ENCODE results near the gene RSF1. TPM values are rescaled to one million over a fixed set of nuclear protein-coding genes. Genes with fewer than 3 reads are reported as not detected.

RSF1 gene
- polyA plus RNA-seq, 1 donor (not counting 4 experiments of a cell fraction or from before 2014, with no cell fraction given), result 20.9 TPM

DNA sequence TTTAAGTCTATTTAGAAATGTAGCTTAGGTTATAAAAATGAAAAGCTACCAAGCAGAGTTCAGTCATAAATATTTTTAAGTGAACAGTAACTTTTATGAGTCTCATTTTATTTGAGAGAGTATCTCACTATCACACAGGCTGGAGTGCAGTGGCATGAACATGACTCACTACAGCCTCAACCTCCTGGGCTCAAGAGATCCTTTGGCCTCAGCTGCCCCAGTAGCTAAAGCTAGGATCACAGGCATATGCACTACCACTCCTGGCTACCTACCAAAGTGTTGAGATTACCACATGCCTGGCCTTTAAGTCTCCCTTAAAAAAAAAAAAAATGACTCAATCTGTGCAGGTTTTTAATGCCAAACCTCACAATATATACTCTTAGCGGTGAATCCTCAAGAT is 148.3 kb downstream of the RSF1 start:
- H3K4me3 ChIP-seq (ENCODE audit: control insufficient read depth in 2 of 3, extremely low read depth in 1 of 3, insufficient read depth in 2 of 3, low read depth in 1 of 3, low read length in 3 of 3), result no peak overlapping the region
- DNase-seq (ENCODE audit: low read depth, low spot score), result no peak

GRCh38 chr11:77669848-77670511 is 150.5 kb downstream of the RSF1 start:
- FAIRE-seq (no peak), DNase-seq (ENCODE audit: low read depth, low spot score) (no peak)
- no peaks in the 10 kb centered on the region for H3K9me3 ChIP-seq (ENCODE audit: control insufficient read depth, low read depth, low read length)
- no peak overlapping the region for H3K9ac ChIP-seq (ENCODE audit: control insufficient read depth, extremely low read depth, insufficient read depth, low read length)
- H3K27me3 ChIP-seq (ENCODE audit: control insufficient read depth, extremely low read depth, insufficient read depth, low read length), result no peaks in the 10 kb centered on the region
- H3K27ac ChIP-seq (ENCODE audit: control insufficient read depth, insufficient read depth, low read length), result no peak overlapping the region
- H3K4me2 ChIP-seq (ENCODE audit: control insufficient read depth, extremely low read depth, insufficient read depth, low read depth, low read length), result no peak overlapping the region
- TF ChIP-seq CTCF (optimal IDR thresholded peaks at IDR 0.05 in 1 of 3, IDR thresholded peaks at IDR 0.05 in 1 of 3, conservative IDR thresholded peaks at IDR 0.05 in 1 of 3; ENCODE audit: extremely low read depth in 1 of 3, insufficient read depth in 2 of 3, low read length in 3 of 3) (no peak), EZH2 (IDR thresholded peaks at IDR 0.05; ENCODE audit: low read length) (no peak)
- no peaks in the 10 kb centered on the region for H3K79me2 ChIP-seq (ENCODE audit: control insufficient read depth, insufficient read depth, low read length)
- H3K4me3 ChIP-seq (ENCODE audit: control insufficient read depth in 2 of 3, extremely low read depth in 1 of 3, insufficient read depth in 2 of 3, low read depth in 1 of 3, low read length in 3 of 3), result no peak overlapping the region
- H3K4me1 ChIP-seq (ENCODE audit: control insufficient read depth, extremely low read depth, insufficient read depth, low read length), result no peaks in the 10 kb centered on the region
- no peaks in the 10 kb centered on the region for H3K9me1 ChIP-seq (ENCODE audit: control insufficient read depth, extremely low read depth, insufficient read depth, low read length)
- H4K20me1 ChIP-seq (ENCODE audit: control insufficient read depth, extremely low read depth, insufficient read depth, low read length), result no peaks in the 10 kb centered on the region
- dilution Hi-C loops (cut with MboI; ENCODE audit: extremely low pct_ligation_motif_present, low sequenced_read_pairs), result no loop called here
- H3K36me3 ChIP-seq (ENCODE audit: control insufficient read depth in 2 of 2, extremely low read depth in 1 of 2, insufficient read depth in 2 of 2, low read length in 2 of 2), result peaks cover 0 to 13% of the 10 kb centered on the region in 2 experiments
- no peak overlapping the region for H2AFZ ChIP-seq (ENCODE audit: control insufficient read depth, low read length)

More for the DNA sequence above, 148.3 kb downstream of the RSF1 start:
- no peaks in the 10 kb centered on the region for H3K9me3 ChIP-seq (ENCODE audit: control insufficient read depth, low read depth, low read length)
- FAIRE-seq, result no peak
- H3K79me2 ChIP-seq (ENCODE audit: control insufficient read depth, insufficient read depth, low read length), result no peaks in the 10 kb centered on the region
- no peak overlapping the region for H3K4me2 ChIP-seq (ENCODE audit: control insufficient read depth, extremely low read depth, insufficient read depth, low read depth, low read length)
- dilution Hi-C loops (cut with MboI; ENCODE audit: extremely low pct_ligation_motif_present, low sequenced_read_pairs), result no loop called here
- H4K20me1 ChIP-seq (ENCODE audit: control insufficient read depth, extremely low read depth, insufficient read depth, low read length), result no peaks in the 10 kb centered on the region
- no peaks in the 10 kb centered on the region for H3K9me1 ChIP-seq (ENCODE audit: control insufficient read depth, extremely low read depth, insufficient read depth, low read length)
- H2AFZ ChIP-seq (ENCODE audit: control insufficient read depth, low read length), result no peak overlapping the region
- no peak overlapping the region for H3K27ac ChIP-seq (ENCODE audit: control insufficient read depth, insufficient read depth, low read length)
- no peak overlapping the region for H3K9ac ChIP-seq (ENCODE audit: control insufficient read depth, extremely low read depth, insufficient read depth, low read length)
- no peak for TF ChIP-seq EZH2 (IDR thresholded peaks at IDR 0.05; ENCODE audit: low read length)
- no peak for TF ChIP-seq CTCF (optimal IDR thresholded peaks at IDR 0.05 in 1 of 3, IDR thresholded peaks at IDR 0.05 in 1 of 3, conservative IDR thresholded peaks at IDR 0.05 in 1 of 3; ENCODE audit: extremely low read depth in 1 of 3, insufficient read depth in 2 of 3, low read length in 3 of 3)
- no peaks in the 10 kb centered on the region for H3K4me1 ChIP-seq (ENCODE audit: control insufficient read depth, extremely low read depth, insufficient read depth, low read length)
- H3K36me3 ChIP-seq (ENCODE audit: control insufficient read depth in 2 of 2, extremely low read depth in 1 of 2, insufficient read depth in 2 of 2, low read length in 2 of 2), result peaks cover 4 to 14% of the 10 kb centered on the region in 2 experiments
- H3K27me3 ChIP-seq (ENCODE audit: control insufficient read depth, extremely low read depth, insufficient read depth, low read length), result no peaks in the 10 kb centered on the region
